Neural cell (in vitro differentiated cells): ENCODE measurements around the gene PAH.

Source experiments
- EZH2 ChIP-seq: fragments of 200-600, 300-800 bp; shearing (Covaris generic), sonication (generic); IDR thresholded peaks from 2 replicates; pipeline ENCODE4 v1.6.1; 2014; ENCODE audit warnings: antibody characterized with exemption, low read length, borderline replicate concordance, mild to moderate bottlenecking; ENCODE audit not compliant: insufficient read depth, poor library complexity, severe bottlenecking
- MXI1 ChIP-seq: fragments of 450-650 bp; conservative IDR thresholded peaks from 2 replicates; pipeline ENCODE4 v1.6.1; 2014; ENCODE audit warnings: antibody characterized with exemption, mild to moderate bottlenecking; ENCODE audit not compliant: poor library complexity, severe bottlenecking
- POLR2AphosphoS5 ChIP-seq: IDR thresholded peaks from 2 replicates; pipeline ENCODE4 v1.6.1; 2012
- RAD21 ChIP-seq: fragments of 450-650 bp; conservative IDR thresholded peaks from 2 replicates; pipeline ENCODE4 v1.6.1; 2014; ENCODE audit warnings: antibody characterized with exemption, mild to moderate bottlenecking, moderate library complexity
- REST ChIP-seq: IDR thresholded peaks from 2 replicates; pipeline ENCODE4 v1.6.1; 2012; ENCODE audit warnings: borderline replicate concordance
- SMC3 ChIP-seq: fragments of 450-650 bp; conservative IDR thresholded peaks from 2 replicates; pipeline ENCODE4 v1.6.1; 2014; ENCODE audit warnings: antibody characterized with exemption, mild to moderate bottlenecking, moderate library complexity; ENCODE audit not compliant: poor library complexity
- TF ChIP-seq, protein P1 (sequence below): fragments of 450-650 bp; IDR thresholded peaks from 2 replicates; pipeline ENCODE4 v1.5.1; 2014; ENCODE audit warnings: antibody characterized with exemption, mild to moderate bottlenecking, moderate library complexity; ENCODE audit not compliant: poor library complexity, severe bottlenecking

- no peak for TF ChIP-seq RAD21
- TF ChIP-seq POLR2AphosphoS5, result no peak
- no peak for TF ChIP-seq SMC3
- TF ChIP-seq, protein P1, sequence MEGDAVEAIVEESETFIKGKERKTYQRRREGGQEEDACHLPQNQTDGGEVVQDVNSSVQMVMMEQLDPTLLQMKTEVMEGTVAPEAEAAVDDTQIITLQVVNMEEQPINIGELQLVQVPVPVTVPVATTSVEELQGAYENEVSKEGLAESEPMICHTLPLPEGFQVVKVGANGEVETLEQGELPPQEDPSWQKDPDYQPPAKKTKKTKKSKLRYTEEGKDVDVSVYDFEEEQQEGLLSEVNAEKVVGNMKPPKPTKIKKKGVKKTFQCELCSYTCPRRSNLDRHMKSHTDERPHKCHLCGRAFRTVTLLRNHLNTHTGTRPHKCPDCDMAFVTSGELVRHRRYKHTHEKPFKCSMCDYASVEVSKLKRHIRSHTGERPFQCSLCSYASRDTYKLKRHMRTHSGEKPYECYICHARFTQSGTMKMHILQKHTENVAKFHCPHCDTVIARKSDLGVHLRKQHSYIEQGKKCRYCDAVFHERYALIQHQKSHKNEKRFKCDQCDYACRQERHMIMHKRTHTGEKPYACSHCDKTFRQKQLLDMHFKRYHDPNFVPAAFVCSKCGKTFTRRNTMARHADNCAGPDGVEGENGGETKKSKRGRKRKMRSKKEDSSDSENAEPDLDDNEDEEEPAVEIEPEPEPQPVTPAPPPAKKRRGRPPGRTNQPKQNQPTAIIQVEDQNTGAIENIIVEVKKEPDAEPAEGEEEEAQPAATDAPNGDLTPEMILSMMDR, result no peak
- TF ChIP-seq REST, result no peak
- no peak for TF ChIP-seq EZH2
- TF ChIP-seq MXI1, result no peak
Measured at GRCh38 chr12:102911320-102911719, 5.7 kb downstream of the PAH start.
